Heart left ventricle (tissue), 16 donors: ENCODE measurements around the gene NR3C1. TPM values are rescaled to one million over a fixed set of nuclear protein-coding genes. Genes with fewer than 3 reads are reported as not detected.

Experiments
- ATAC-seq, 4 donors: fragments of 200-7000 bp; cut with Tn5 transposase; one replicate each; pipeline ENCODE4 v1.9.1; 2020 to 2022; ENCODE audit warnings: moderate library complexity in 4 of 4, mild to moderate bottlenecking in 3 of 4, moderate number of reproducible peaks in 1 of 4
- DNase-seq, 5 donors: peaks; one replicate each; pipeline ENCODE4 v3.0.0-alpha.2; 2020
- H3K27ac ChIP-seq, 12 donors: fragments of 200-600 bp; sonication (generic) in 4 of 12; one replicate each; pipeline versions ENCODE4 v1.5.0 to v1.8.0; 2016 to 2022; ENCODE audit warnings: mild to moderate bottlenecking in 2 of 12
- H3K27me3 ChIP-seq, 9 donors: fragments of 200-600 bp; sonication (generic) in 2 of 9; one replicate each; pipeline versions ENCODE4 v1.5.1 to v1.8.0; 2016 to 2022; ENCODE audit warnings: mild to moderate bottlenecking in 3 of 9
- H3K36me3 ChIP-seq, 9 donors: fragments of 200-600 bp; sonication (generic) in 2 of 9; one replicate each; pipeline versions ENCODE4 v1.5.0 to v1.8.0; 2018 to 2022; ENCODE audit warnings: mild to moderate bottlenecking in 2 of 9
- H3K4me1 ChIP-seq, 12 donors: fragments of 200-600 bp; sonication (generic) in 4 of 12; one replicate each; pipeline versions ENCODE4 v1.5.0 to v1.8.0; 2016 to 2022; ENCODE audit warnings: mild to moderate bottlenecking in 3 of 12
- H3K4me3 ChIP-seq, 12 donors: fragments of 200-600 bp; sonication (generic) in 4 of 12; one replicate each; pipeline versions ENCODE4 v1.5.0 to v1.8.0; 2017 to 2022; ENCODE audit warnings: mild to moderate bottlenecking in 9 of 12, moderate library complexity in 4 of 12
- H3K9me3 ChIP-seq, 12 donors: fragments of 200-600 bp; sonication (generic) in 4 of 12; one replicate each; pipeline versions ENCODE4 v1.5.0 to v1.8.0; 2016 to 2022; ENCODE audit warnings: mild to moderate bottlenecking in 1 of 12
- POLR2A ChIP-seq, 2 donors: fragments of 450-650 bp; IDR thresholded peaks; one replicate each; pipeline ENCODE4 v1.6.1; 2017; ENCODE audit warnings: antibody characterized with exemption in 2 of 2, mild to moderate bottlenecking in 2 of 2, moderate library complexity in 2 of 2
- WGBS, 4 donors: extraction: QIAGEN DNeasy Blood & Tissue Kit in 2 of 4; methylation state at CpG; one replicate each; pipeline versions ENCODE4 v1.1.5 to v1.1.7; 2013 to 2018; 5-methylcytosine and 5-hydroxymethylcytosine counted together
- intact Hi-C, 10 donors: fragments of 100-400 bp; cut with DNase I; formaldehyde crosslinking; loops; one replicate each; pipeline versions ENCODE4 v1.11.1 to v1.14.2; 2022
- polyA plus RNA-seq, 2 donors: library from polyadenylated mRNA; stranded (reverse); fragments of 200-250 nt; gene quantifications; one replicate each; pipeline ENCODE4 v1.2.3, GENCODE V29; 2013
- total RNA-seq, 9 donors: library from RNA; depleted of rRNA in 2 of 9; stranded (reverse); fragments of >200 nt in 2 of 9; fragmentation: NEBNext Ultra II Directional in 3 of 9; extraction: Animal tissue kit (Norgen Biotek cat#: 25700) in 3 of 9; gene quantifications; one replicate each; pipeline versions ENCODE4 v1.1.0 to v1.2.4, GENCODE V29; 2016 to 2023
- TF ChIP-seq, protein P1 (sequence below), 12 donors: fragments of 200-600 bp; sonication (generic) in 4 of 12; IDR thresholded peaks; one replicate each; pipeline versions ENCODE4 v1.5.0 to v1.8.0; 2018 to 2022; ENCODE audit warnings: antibody characterized with exemption in 12 of 12, mild to moderate bottlenecking in 5 of 12
- donor health status: ischemic (EF 13 %, LVEDD 7.1; RV severe dilation, severe dysfunction).
- donor health status: healthy with polysubstance abuse.
- donor health status: DM: no; HTN: yes; CAD: no.
- donor health status: DM: no; HTN: no; CAD: no.
- donor health status: ischemic (EF 25% LVEDD 6.9; RV normal size, moderate dysfunction).
- donor health status: ischemic (EF 25% LVEDD 5.7; RV mildly dilated, moderate dysfunction).
- donor health status: healthy.
- donor health status: DM: yes; HTN: yes; CAD: no.
- donor health status: ischemic (EF 35%, LVEDD 5.7; RV mildly dilated, moderate dysfunction).
- donor health status: nonischemic (EF 11% LVEDD 7.7; RV severe dilation, severe dysfunction).
- donor health status: DM: yes; HTN: yes; CAD: no.
- donor health status: PGD.
- donor health status: ischemic (EF 29% LVEDD 5.4; RV normal size, mild dysfunction).
- donor health status: nonischemic (EF 23%, LVEDD 6.1; RV moderate dilation, normal function).

The NR3C1 gene
- total and polyA plus RNA-seq, 11 donors = 10.4 to 73.7 (median 45.3) TPM

DNA sequence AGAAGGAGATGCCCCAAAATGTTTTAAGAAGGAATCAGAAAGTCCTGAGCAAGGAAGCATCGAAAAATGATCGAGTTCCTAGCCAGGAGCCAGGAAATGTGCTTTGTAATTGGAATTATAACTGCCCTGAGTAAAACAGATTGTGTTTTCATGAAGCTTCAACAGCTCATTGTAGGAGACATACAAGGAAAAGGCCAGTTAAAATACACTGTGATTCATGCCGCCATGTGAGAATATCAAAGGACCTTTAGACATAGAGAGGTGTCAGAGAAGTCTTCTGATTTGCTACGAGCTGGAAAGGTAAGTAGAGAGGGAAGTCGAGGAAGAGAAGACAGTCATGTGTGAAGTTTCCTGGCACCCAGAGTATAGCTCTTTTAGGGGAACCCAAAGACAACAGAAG lies 60.9 kb downstream of the NR3C1 start:
- Histone ChIP-seq H3K27ac (peak overlapping the region in 11 of 12 donors; percentile 0 to 81 (median 51)), H3K9me3 (no peaks in the 10 kb centered on the region), H3K4me1 (peaks cover 16 to 90% (median 63%) of the 10 kb centered on the region in 12 donors), H3K36me3 (peaks cover 0 to 4% (median 0%) of the 10 kb centered on the region in 9 donors), H3K4me3 (no peak overlapping the region), H3K27me3 (no peaks in the 10 kb centered on the region)
- WGBS, 4 donors = 69 to 74% (median 72%) methylated on average over 5 of the region's 5 CpGs
- DNase-seq (no peak), ATAC-seq (no peak)
- TF ChIP-seq, protein P1, sequence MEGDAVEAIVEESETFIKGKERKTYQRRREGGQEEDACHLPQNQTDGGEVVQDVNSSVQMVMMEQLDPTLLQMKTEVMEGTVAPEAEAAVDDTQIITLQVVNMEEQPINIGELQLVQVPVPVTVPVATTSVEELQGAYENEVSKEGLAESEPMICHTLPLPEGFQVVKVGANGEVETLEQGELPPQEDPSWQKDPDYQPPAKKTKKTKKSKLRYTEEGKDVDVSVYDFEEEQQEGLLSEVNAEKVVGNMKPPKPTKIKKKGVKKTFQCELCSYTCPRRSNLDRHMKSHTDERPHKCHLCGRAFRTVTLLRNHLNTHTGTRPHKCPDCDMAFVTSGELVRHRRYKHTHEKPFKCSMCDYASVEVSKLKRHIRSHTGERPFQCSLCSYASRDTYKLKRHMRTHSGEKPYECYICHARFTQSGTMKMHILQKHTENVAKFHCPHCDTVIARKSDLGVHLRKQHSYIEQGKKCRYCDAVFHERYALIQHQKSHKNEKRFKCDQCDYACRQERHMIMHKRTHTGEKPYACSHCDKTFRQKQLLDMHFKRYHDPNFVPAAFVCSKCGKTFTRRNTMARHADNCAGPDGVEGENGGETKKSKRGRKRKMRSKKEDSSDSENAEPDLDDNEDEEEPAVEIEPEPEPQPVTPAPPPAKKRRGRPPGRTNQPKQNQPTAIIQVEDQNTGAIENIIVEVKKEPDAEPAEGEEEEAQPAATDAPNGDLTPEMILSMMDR (IDR thresholded peaks at IDR 0.05) = no peak
- no peak for TF ChIP-seq POLR2A (IDR thresholded peaks at IDR 0.05)
- intact Hi-C loops = loop anchor here in 2 of 10 donors (5.0 to 10.0 kb wide), 2 partner anchors 50 to 52 kb away; no protein-coding TSS in a partner anchor

DNA sequence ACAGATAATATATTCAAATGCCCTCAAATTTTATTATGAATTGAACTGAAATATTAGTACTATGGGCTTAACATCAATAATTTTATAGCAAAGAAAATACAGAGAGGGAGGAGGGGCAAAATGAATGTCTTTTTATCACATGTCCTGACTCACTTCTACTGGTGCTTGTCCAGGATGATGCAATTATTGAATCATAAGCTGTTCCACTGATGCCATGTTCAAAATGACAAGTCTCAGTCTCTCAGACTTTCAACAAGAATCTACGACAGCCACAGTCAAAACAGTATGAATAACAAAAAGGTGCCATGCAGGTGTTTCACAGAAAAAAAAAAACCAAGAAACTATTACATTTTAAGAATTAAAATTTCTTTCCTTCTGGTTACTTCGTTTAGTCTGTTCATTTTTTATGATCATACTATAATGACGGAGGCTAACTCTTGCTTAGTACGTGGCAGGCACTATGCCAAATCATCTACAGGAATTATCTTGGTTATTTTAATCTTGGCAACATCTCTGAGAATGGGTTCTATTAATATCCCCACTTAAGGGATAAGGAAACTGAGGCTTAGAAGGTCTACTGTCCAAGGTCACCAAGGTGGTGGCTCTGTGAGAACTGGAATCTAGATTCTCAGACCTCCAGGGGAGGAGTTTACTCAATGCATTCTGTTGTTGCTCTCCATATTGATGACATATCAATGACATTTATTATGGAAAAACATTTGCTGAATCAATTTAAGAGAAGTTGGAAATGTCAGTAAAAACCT lies 61.5 kb downstream of the NR3C1 start:
- Histone ChIP-seq H3K4me3 (no peak overlapping the region), H3K36me3 (peaks cover 0 to 4% (median 0%) of the 10 kb centered on the region in 9 donors), H3K9me3 (no peaks in the 10 kb centered on the region), H3K4me1 (peaks cover 15 to 90% (median 61%) of the 10 kb centered on the region in 12 donors), H3K27ac (peak overlapping the region; percentile 0 to 81 (median 52)), H3K27me3 (no peaks in the 10 kb centered on the region)
- DNase-seq (no peak), ATAC-seq (peak in 3 of 4 donors; percentile 41 to 83 (median 48))
- intact Hi-C loops = loop anchor here in 2 of 10 donors (5.0 to 10.0 kb wide), 2 partner anchors 50 to 53 kb away; no protein-coding TSS in a partner anchor
- WGBS, 4 donors = 36 to 46% (median 38%) methylated on average over 4 of the region's 4 CpGs
- TF ChIP-seq, protein P1 (IDR thresholded peaks at IDR 0.05) = no peak
- no peak for TF ChIP-seq POLR2A (IDR thresholded peaks at IDR 0.05)

DNA sequence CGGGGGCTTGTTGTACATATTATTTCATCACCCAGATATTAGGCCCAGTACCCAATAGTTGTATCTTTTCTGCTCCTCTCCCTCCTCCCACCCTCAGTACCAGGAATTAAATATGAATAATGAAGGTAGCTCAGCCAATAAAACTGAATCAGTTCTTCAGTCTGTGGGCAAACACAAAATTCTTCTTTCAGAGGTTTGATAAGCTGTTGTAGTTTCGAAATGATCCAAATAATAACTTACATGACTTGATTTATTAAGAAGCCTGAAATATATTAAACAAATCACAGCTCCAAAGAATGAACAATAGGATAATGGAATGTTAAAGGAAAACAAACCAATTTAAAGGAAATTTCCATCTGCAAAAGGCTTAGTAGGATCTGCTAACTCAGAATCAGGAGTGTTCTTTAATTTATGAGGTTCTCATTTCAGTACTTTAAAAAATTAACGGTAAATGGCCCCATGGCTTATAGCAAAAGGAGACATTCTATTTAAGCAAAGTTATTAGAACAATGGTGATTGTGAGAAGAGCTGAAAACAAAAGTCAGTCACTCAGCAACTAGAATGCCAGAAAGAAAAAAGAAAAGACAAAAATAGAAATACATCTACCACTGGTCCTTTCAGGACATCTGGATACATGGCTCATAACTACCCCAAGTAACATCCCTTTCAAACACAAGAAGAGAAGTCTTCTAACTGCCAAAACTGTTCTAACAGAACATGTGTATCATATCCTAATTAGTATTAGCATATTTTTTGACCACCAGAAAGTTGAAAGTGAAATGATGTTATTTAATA lies 62.4 kb downstream of the NR3C1 start:
- ATAC-seq (peak; percentile 50 to 70 (median 56)), DNase-seq (no peak)
- H3K4me3 ChIP-seq = no peak overlapping the region
- no peaks in the 10 kb centered on the region for H3K27me3 ChIP-seq
- peaks cover 0 to 4% (median 0%) of the 10 kb centered on the region in 9 donors for H3K36me3 ChIP-seq
- TF ChIP-seq POLR2A (IDR thresholded peaks at IDR 0.05) = no peak
- TF ChIP-seq, protein P1 (IDR thresholded peaks at IDR 0.05) = no peak
- peak overlapping the region; percentile 23 to 81 (median 58) for H3K27ac ChIP-seq
- no peaks in the 10 kb centered on the region for H3K9me3 ChIP-seq
- peaks cover 11 to 91% (median 63%) of the 10 kb centered on the region in 12 donors for H3K4me1 ChIP-seq
- intact Hi-C loops = loop anchor here in 2 of 10 donors (5.0 to 10.0 kb wide), 2 partner anchors 51 to 54 kb away; no protein-coding TSS in a partner anchor
- 71 to 75% (median 72%) methylated on average over 3 of the region's 3 CpGs for WGBS, 4 donors
